Measurements from ENCODE around the gene ATP10A.
"Not testable (repeated sequence)": the region's sequence is repeated elsewhere in the genome, so short reads cannot be mapped to it uniquely, and the experiment has no call there.

Gene ATP10A

GRCh38 chr15:25882466-25882865 lies 19.3 kb upstream of the ATP10A start:
- no peak for DNase-seq (ENCODE audit: low spot score)

- DNase-seq (ENCODE audit: low spot score) = not testable (repeated sequence)
Measured at GRCh38 chr15:25880877-25881276, 17.8 kb upstream of the ATP10A start.

- no peak for DNase-seq (ENCODE audit: low spot score)
Measured at GRCh38 chr15:25880411-25880810, 17.3 kb upstream of the ATP10A start.

DNA sequence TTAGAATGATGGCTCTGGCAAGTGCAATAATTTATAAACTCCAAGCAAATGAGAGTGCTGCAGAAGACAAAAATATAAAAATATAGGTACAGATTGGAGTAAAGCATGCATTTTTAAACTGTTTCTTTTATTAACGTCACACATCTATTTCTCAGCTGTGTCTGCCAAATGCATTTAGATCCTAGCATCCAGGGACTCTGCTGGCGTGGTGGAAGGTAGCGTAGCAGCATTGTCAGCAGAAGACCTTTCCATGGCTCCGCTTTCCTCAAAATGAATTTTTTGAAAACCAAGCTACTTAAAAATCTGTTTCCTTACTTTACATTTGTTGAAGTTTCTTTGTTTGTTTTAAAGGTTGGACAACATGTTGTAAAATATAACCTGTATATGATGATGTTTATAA lies 16.3 kb upstream of the ATP10A start:
- DNase-seq (ENCODE audit: low spot score) = no peak

GRCh38 chr15:25877681-25878080 lies 14.6 kb upstream of the ATP10A start:
- DNase-seq (ENCODE audit: low spot score) = no peak

DNA sequence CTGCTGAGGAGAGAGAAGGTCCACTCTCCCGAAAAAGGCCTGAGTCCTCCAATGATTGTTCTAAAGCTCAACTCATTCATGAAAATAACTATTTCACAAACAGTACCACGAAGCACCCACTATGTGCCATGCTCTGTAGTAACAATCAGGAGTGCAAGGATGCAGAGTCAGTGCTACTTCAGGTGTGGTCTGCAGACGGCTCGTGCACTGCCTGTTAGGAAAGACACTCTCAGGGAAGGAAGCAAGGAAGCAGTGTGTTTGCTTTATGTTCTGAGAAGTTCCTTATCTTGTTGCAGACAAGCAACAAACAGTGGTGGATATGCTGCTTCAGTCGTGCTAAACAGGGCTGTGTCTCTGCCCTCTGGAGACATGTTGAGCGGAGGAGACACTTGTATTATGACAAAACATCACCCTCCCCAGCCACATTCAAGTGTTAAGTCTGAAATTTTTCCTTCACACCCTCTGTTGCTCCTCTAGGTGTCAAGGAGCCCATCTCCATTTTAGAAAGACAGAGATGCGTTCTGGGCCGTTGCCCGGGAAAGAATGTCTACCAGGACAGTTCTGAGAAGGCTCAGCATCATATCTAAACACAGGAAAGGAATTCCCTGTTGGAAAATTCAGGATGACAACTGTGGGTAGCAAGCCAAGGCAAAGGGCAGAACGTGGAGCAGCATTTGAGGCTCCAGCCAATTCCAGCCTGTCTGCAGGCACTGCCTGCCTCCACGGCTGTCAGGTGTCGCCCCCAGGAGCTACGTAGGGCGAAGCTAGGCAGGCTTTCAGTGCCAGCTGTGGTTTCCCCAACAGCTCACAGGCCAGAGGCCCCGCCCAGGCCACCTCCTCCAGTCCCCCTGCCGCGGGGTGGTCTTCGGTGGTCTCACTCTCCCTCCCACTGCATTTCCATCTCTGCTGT lies 13.4 kb upstream of the ATP10A start:
- DNase-seq (ENCODE audit: low spot score) = no peak

DNA sequence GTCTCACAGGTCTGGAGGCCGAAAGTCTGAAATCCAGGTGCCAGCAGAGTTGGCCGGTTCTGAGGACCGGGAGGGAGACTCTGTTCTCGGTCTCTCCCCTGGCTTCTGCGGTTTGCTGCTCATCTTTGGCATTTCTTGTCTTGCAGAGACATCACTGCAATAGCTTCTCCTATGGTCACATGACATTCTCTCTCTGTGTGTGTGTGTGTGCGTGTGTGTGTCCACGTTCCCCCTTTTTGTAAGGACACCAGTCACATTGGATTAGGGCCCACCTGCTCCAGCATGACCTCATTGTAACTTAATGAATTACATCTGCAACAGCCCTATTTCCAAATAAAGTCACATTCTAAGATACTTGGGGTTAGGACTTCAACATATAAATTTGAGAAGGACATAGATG lies 12.4 kb upstream of the ATP10A start:
- DNase-seq (ENCODE audit: low spot score) = no peak

DNA sequence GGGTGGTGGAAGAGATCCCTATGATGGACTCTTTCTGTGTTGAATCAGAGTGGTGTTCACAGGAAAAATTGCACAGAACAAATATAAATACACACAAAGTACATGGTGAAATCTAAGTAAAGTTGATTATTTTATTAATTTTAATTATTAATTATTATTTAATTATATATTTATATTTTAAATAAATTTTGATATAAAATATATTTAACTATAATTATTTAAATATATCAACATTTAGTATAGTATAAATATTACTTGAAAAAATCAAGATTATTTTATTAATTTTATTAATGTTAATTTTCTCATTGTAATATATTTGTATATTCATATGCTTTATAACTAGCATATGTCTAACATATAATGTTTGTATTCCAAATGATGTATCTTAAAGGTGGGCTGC lies 11.3 kb upstream of the ATP10A start:
- DNase-seq (ENCODE audit: low spot score) = no peak

GRCh38 chr15:25871403-25871802 lies 8.3 kb upstream of the ATP10A start:
- DNase-seq (ENCODE audit: low spot score) = no peak

GRCh38 chr15:25870938-25871337 lies 7.8 kb upstream of the ATP10A start:
- no peak for DNase-seq (ENCODE audit: low spot score)

GRCh38 chr15:25869701-25870100 lies 6.6 kb upstream of the ATP10A start:
- no peak for DNase-seq (ENCODE audit: low spot score)

GRCh38 chr15:25866874-25867273 lies 3.7 kb upstream of the ATP10A start:
- DNase-seq (ENCODE audit: low spot score) = no peak

DNA sequence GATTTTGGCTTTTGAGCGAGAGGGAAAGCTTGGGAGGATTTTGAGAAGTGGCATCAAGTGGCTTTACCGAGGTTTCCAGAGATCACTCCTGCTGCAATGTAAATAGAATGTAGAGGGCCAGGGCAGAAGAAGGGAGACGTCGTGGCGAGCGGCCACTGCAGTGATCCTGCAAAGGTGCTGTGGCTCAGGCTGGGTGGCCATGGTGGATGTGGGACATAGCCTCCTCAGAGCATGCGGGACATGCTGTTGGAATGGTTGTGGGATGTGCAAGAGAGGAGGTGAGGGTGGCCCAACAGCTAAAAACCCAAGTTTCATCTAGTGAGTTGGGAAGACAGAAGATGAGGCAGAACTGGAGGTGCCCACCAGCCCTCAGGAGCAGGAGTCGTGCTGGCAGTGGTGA lies 3.1 kb upstream of the ATP10A start:
- no peak for DNase-seq (ENCODE audit: low spot score)

GRCh38 chr15:25864966-25865365 lies 1.8 kb upstream of the ATP10A start:
- DNase-seq (ENCODE audit: low spot score) = no peak

DNA sequence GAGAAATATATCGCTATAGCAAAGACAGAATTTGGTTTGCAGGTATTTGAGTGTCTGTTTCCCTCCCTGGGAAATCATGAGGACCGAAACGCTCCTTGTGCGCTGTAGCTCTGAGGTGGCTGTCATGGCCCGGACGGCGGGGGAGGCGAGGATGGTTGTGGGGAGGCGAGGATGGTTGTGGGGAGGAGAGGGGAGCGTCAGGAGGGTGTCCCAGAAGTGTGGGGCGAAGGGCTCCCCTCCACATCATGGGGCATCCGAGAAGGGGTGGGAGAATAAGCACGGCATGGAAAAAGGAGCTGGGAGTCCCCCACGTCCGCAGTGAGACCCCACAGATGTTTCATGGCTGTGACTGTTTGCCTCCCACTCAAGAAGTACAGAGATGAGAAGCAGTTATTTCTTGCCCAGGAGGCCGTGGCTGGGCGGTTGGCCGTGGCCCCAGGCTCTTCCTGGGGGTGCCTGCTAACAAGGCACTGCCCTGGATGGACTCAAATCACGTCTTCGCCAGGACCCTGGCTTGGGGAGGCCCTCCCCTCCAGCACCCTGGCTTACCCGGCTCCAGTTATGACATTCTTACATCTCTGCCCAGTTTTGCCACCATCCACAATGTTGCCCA lies 947 bp upstream of the ATP10A start:
- no peak for DNase-seq (ENCODE audit: low spot score)

DNA sequence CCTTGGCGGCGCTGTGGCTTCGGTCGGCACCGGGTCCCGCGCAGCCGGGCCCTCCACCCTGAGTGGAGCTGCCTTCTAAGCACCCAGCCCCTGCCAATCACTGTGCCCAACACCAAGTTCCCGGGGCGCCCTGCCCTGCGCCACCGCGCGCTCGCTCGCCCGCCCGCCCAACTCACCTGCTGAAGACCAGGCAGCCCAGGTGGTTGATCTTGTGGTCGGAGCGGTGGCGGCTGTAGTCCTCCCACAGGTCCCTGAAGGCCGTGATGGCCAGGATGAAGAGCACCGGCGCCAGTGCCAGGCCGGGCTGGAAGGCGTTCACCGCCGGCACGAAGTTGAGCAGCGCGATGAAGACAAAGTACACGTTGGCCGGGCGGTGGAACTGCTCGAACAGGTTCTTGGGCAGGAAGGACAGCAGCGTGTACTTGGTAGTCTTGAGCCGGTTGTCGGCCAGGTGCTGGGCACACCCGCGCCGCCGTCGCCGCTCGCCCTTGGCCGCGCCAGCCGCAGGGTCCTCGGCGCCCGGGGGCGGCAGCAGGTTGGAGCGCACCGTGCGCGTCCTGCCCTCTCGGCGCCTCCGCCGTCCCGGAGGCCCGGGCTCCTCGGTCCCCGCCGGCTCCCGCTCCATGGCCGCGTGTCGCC lies 536 bp downstream of the ATP10A start:
- DNase-seq (ENCODE audit: low spot score) = no peak

DNA sequence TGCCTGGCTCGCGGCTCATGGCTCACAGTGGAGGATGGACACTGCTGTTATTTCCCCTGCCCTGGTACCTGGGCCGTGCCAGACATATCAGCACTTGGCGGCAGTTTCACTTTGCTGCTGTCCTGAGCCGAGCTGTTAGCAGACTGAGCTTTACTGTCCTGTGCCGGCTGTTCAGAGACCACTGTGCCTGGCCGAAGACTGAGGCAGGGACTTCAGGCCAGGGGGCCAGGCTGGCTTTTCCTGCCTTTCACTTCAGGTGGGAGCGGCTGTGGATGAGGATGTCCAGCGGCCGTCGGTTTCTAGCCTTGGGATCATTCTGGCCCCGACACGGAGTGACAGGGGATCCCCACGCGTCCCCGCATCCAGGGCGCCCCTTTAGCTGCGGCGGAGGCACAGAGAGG lies 1.1 kb downstream of the ATP10A start:
- no peak for DNase-seq (ENCODE audit: low spot score)

GRCh38 chr15:25860885-25861866 lies 2.0 kb downstream of the ATP10A start:
- DNase-seq (ENCODE audit: low spot score) = no peak

GRCh38 chr15:25859838-25860645 lies 3.1 kb downstream of the ATP10A start:
- DNase-seq (ENCODE audit: low spot score) = no peak

GRCh38 chr15:25858952-25859760 lies 4.0 kb downstream of the ATP10A start:
- DNase-seq (ENCODE audit: low spot score) = no peak
